Karpas-422 (cell line): ENCODE measurements around the gene TYMP. TPM values are rescaled to one million over a fixed set of nuclear protein-coding genes. Genes with fewer than 3 reads are reported as not detected.

Experiments
- DNase-seq: peaks from one replicate; pipeline ENCODE4 v3.0.0-alpha.2; 2015
- H2AFZ ChIP-seq: fragments of 200-600 bp; sonication (generic); 2 replicates; pipeline ENCODE4 v1.6.1; 2014; ENCODE audit warnings: antibody characterized with exemption, low read length, mixed read lengths
- H3K27ac ChIP-seq: fragments of 200-600 bp; sonication (generic); 2 replicates; pipeline ENCODE4 v1.5.1; 2014; ENCODE audit warnings: mild to moderate bottlenecking, low read length, moderate library complexity
- H3K27me3 ChIP-seq: fragments of 200-600 bp; sonication (generic); 2 replicates; pipeline ENCODE4 v1.6.1; 2014; ENCODE audit warnings: low read length, mixed read lengths
- H3K36me3 ChIP-seq: fragments of 200-600 bp; sonication (generic); 2 replicates; pipeline ENCODE4 v1.6.1; 2014; ENCODE audit warnings: low read length, mixed read lengths; ENCODE audit not compliant: insufficient read depth
- H3K4me1 ChIP-seq: fragments of 200-600 bp; sonication (generic); 2 replicates; pipeline ENCODE4 v1.6.1; 2014; ENCODE audit warnings: mild to moderate bottlenecking, low read length, mixed read lengths
- H3K4me2 ChIP-seq: fragments of 200-600 bp; sonication (generic); 2 replicates; pipeline ENCODE4 v1.6.1; 2014; ENCODE audit warnings: low read length, low read depth, mild to moderate bottlenecking; ENCODE audit not compliant: poor library complexity, severe bottlenecking
- H3K4me3 ChIP-seq: fragments of 200-600 bp; sonication (generic); 2 replicates; pipeline ENCODE4 v1.5.1; 2014; ENCODE audit warnings: mild to moderate bottlenecking, antibody characterized with exemption, low read length, mixed read lengths
- H3K79me2 ChIP-seq: fragments of 200-600 bp; sonication (generic); 2 replicates; pipeline ENCODE4 v1.6.1; 2014; ENCODE audit warnings: mild to moderate bottlenecking, low read length, mixed read lengths
- H3K9ac ChIP-seq: fragments of 200-600 bp; sonication (generic); 2 replicates; pipeline ENCODE4 v1.6.0; 2014; ENCODE audit warnings: low read length
- H3K9me2 ChIP-seq: fragments of 200-600 bp; sonication (generic), shearing (Covaris generic); replicated peaks from 2 replicates; pipeline ENCODE4 v1.6.0; 2014; ENCODE audit warnings: mild to moderate bottlenecking, low read length, moderate library complexity; ENCODE audit not compliant: insufficient read depth
- H3K9me3 ChIP-seq: fragments of 300-700, 200-600 bp; sonication (generic); 2 replicates; pipeline ENCODE4 v1.6.1; 2014; ENCODE audit warnings: low read length, mixed read lengths
- H4K20me1 ChIP-seq: fragments of 200-600 bp; sonication (generic); 2 replicates; pipeline ENCODE4 v1.6.1; 2014; ENCODE audit warnings: mild to moderate bottlenecking, antibody characterized with exemption, low read length, low read depth; ENCODE audit not compliant: insufficient read depth
- total RNA-seq: library from RNA; depleted of rRNA; stranded (reverse); fragments of >200 nt; shearing (Covaris generic); gene quantifications from 2 replicates; pipeline ENCODE4 v1.2.3, GENCODE V29; 2014; ENCODE audit warnings: low replicate concordance

TYMP gene
- total RNA-seq, 1 experiment from 2014 or later: 1.8 TPM

- Histone ChIP-seq H3K4me3 (peak within 1 kb of the TSS; percentile 94), H3K4me1 (peaks cover 20% of the 10 kb centered on the region), H4K20me1 (0 out of 2 replicates have a peak, but pooled peaks cover 3% of the 10 kb centered on the region), H3K9me3 (no peaks in the 10 kb centered on the region), H3K9me2 (no peaks in the 10 kb centered on the region), H3K4me2 (peak within 1 kb of the TSS; percentile 98), H3K9ac (peak within 1 kb of the TSS; percentile 100), H3K27ac (peak within 1 kb of the TSS; percentile 60; the same call in 1 of the 2 replicates), H2AFZ (peak within 1 kb of the TSS; percentile 93; the same call in 1 of the 2 replicates), H3K79me2 (peaks cover 46% of the 10 kb centered on the region), H3K36me3 (no peaks in the 10 kb centered on the region), H3K27me3 (no peaks in the 10 kb centered on the region)
- no peak for DNase-seq
Measured at GRCh38 chr22:50507421-50507990, 22.3 kb downstream of the TYMP start, which contains the start of gene LMF2. Gene LMF2, minus strand, starts transcription at chr22:50507702. Its CDS starts 27 bp downstream, at chr22:50507675.

- Histone ChIP-seq H2AFZ (peak overlapping the region; percentile 93; the same call in 1 of the 2 replicates), H3K4me2 (peak overlapping the region; percentile 91), H4K20me1 (0 out of 2 replicates have a peak, but pooled peaks cover 3% of the 10 kb centered on the region), H3K36me3 (no peaks in the 10 kb centered on the region), H3K4me3 (peak overlapping the region; percentile 93), H3K27me3 (no peaks in the 10 kb centered on the region), H3K79me2 (peaks cover 39% of the 10 kb centered on the region), H3K4me1 (peaks cover 20% of the 10 kb centered on the region), H3K27ac (peak overlapping the region; percentile 60; the same call in 1 of the 2 replicates), H3K9me3 (no peaks in the 10 kb centered on the region), H3K9me2 (no peaks in the 10 kb centered on the region), H3K9ac (peak overlapping the region; percentile 100)
- DNase-seq: peak; percentile 55
Measured at GRCh38 chr22:50506611-50507420, 23.0 kb downstream of the TYMP start.

- no peak for DNase-seq
- Histone ChIP-seq H3K79me2 (peaks cover 39% of the 10 kb centered on the region), H3K27ac (no peak overlapping the region), H3K9me2 (no peaks in the 10 kb centered on the region), H2AFZ (no peak overlapping the region), H3K9ac (peak overlapping the region; percentile 100), H3K27me3 (no peaks in the 10 kb centered on the region), H3K4me3 (peak overlapping the region; percentile 93), H4K20me1 (0 out of 2 replicates have a peak, but pooled peaks cover 3% of the 10 kb centered on the region), H3K4me2 (peak overlapping the region; percentile 91), H3K9me3 (no peaks in the 10 kb centered on the region), H3K36me3 (no peaks in the 10 kb centered on the region), H3K4me1 (peaks cover 20% of the 10 kb centered on the region)
Measured at GRCh38 chr22:50505776-50506610, 23.8 kb downstream of the TYMP start.

GRCh38 chr22:50505276-50505775 is 24.5 kb downstream of the TYMP start:
- Histone ChIP-seq H3K79me2 (peaks cover 34% of the 10 kb centered on the region), H3K36me3 (no peaks in the 10 kb centered on the region), H3K9ac (no peak overlapping the region), H3K9me2 (no peaks in the 10 kb centered on the region), H4K20me1 (0 out of 2 replicates have a peak, but pooled peaks cover 3% of the 10 kb centered on the region), H3K27ac (no peak overlapping the region), H3K4me3 (no peak overlapping the region), H3K4me2 (no peak overlapping the region), H2AFZ (no peak overlapping the region), H3K4me1 (peaks cover 20% of the 10 kb centered on the region), H3K27me3 (no peaks in the 10 kb centered on the region), H3K9me3 (no peaks in the 10 kb centered on the region)
- no peak for DNase-seq

- DNase-seq: no peak
- Histone ChIP-seq H3K4me3 (no peak overlapping the region), H3K4me1 (peaks cover 19% of the 10 kb centered on the region), H3K4me2 (no peak overlapping the region), H3K36me3 (no peaks in the 10 kb centered on the region), H3K79me2 (peaks cover 27% of the 10 kb centered on the region), H4K20me1 (0 out of 2 replicates have a peak, but pooled peaks cover 3% of the 10 kb centered on the region), H3K27ac (no peak overlapping the region), H2AFZ (no peak overlapping the region), H3K27me3 (no peaks in the 10 kb centered on the region), H3K9me2 (no peaks in the 10 kb centered on the region), H3K9ac (no peak overlapping the region), H3K9me3 (no peaks in the 10 kb centered on the region)
Measured at GRCh38 chr22:50504369-50505211, 25.2 kb downstream of the TYMP start.

GRCh38 chr22:50503475-50504145 is 26.2 kb downstream of the TYMP start:
- H3K9me3 ChIP-seq: no peaks in the 10 kb centered on the region
- no peak overlapping the region for H3K4me3 ChIP-seq
- H4K20me1 ChIP-seq: 0 out of 2 replicates have a peak, but pooled peaks cover 3% of the 10 kb centered on the region
- H3K27me3 ChIP-seq: no peaks in the 10 kb centered on the region
- no peak overlapping the region for H3K9ac ChIP-seq
- H3K9me2 ChIP-seq: no peaks in the 10 kb centered on the region
- H3K36me3 ChIP-seq: no peaks in the 10 kb centered on the region
- H3K79me2 ChIP-seq: peaks cover 17% of the 10 kb centered on the region
- no peak overlapping the region for H2AFZ ChIP-seq
- no peak overlapping the region for H3K27ac ChIP-seq
- peak; percentile 68 for DNase-seq
- peaks cover 11% of the 10 kb centered on the region for H3K4me1 ChIP-seq
- H3K4me2 ChIP-seq: no peak overlapping the region
